ENCODE measurements around the gene SLC4A2.
"Not testable (repeated sequence)": the region's sequence is repeated elsewhere in the genome, so short reads cannot be mapped to it uniquely, and the experiment has no call there.

SLC4A2 gene

DNA sequence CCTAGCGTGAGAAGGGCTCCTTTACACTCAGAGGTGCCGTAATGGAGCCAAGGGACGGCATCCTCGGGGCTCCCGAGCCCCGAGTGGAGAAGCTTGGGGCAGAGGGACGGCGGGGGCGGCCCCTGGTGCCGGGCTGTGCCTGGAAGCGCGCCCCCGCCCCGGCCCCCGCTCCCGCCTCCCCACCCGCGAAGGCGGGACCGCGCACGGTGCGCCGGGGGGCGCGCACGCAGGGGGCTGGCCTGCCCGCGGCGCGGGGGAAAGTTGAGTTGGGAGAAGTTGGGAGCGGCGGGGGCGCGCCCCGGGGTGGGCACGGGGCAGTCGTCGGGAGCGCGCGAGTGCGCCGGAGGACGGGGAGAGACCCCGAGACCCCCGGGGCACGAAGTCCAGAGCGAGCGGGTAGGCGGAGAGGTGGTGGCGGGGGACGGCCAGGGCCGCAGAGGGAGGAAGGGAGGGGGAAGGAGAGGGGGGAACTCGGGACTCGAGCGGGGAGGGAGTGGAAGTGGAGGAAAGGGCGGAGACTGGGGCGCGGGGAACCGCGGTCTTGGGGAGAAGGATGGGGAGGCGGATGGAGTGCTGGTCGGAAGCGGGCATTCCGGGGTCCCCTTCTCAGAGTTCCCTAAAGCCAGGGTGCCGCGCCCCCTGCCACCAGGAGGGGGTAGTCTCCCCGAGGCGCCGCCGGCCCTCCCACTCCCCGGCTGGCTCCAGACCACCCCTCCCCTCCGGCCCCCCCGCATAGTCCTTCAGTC lies at the start of gene SLC4A2:
SLC4A2 (plus strand) TSS at position 223 of the 746 bp plus-strand sequence. CDS start 2,399 bp downstream, outside the sequence.
- DNase-seq (ENCODE audit: low read depth), result peak; percentile 61

GRCh38 chr7:151010037-151010306 lies 49.4 kb upstream of the SLC4A2 start:
- no peak for DNase-seq (ENCODE audit: low read depth)

DNA sequence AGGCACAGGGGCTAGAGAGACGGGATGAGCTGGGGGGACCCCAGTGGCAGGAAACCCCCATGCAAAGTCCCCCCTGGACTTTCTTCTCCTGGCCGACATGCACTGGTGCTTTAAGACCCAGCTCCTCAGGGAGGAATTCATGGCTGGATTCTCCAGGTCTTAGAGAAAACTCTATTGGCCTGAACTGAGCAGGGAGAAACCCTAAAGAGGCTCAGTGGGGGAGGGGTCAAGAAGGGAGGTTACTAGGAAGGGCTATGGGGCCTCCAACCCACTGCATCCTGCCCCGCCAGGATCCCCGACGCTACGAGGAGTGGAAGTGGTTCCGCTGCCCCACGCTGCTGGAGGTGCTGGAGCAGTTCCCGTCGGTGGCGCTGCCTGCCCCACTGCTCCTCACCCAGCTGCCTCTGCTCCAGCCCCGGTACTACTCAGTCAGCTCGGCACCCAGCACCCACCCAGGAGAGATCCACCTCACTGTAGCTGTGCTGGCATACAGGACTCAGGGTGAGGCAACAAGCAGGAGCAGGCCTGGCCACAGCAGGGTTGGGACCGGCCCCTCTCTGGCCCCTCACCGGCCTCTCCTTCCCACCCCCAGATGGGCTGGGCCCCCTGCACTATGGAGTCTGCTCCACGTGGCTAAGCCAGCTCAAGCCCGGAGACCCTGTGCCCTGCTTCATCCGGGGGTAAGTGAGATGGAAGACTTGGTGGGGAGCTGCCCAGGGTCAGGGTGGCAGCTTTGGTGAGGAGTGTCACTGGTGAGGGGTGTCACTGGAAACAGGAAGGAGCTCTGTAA lies 48.9 kb upstream of the SLC4A2 start:
- no peak for DNase-seq (ENCODE audit: low read depth)

- DNase-seq (ENCODE audit: low read depth), result no peak
Measured at GRCh38 chr7:151011097-151011409, 48.3 kb upstream of the SLC4A2 start.

DNA sequence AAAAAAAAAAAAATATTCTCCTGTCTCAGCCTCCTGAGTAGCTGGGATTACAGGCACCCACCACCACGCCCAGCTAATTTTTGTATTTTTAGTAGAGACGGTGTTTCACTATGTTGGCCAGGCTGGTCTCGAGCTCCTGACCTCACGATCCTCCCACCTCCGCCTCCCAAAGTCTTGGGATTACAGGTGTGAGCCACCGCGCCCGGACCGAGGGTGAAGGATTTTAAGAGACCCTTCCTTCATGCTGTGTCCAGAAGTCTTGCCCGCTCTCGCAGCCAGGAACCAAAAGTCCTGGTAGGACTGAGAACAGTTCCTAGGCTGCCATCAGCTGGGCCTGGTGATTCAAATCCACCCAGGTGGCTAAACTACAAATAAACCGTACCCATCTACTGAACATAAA lies 47.8 kb upstream of the SLC4A2 start:
- DNase-seq (ENCODE audit: low read depth), result not testable (repeated sequence)

DNA sequence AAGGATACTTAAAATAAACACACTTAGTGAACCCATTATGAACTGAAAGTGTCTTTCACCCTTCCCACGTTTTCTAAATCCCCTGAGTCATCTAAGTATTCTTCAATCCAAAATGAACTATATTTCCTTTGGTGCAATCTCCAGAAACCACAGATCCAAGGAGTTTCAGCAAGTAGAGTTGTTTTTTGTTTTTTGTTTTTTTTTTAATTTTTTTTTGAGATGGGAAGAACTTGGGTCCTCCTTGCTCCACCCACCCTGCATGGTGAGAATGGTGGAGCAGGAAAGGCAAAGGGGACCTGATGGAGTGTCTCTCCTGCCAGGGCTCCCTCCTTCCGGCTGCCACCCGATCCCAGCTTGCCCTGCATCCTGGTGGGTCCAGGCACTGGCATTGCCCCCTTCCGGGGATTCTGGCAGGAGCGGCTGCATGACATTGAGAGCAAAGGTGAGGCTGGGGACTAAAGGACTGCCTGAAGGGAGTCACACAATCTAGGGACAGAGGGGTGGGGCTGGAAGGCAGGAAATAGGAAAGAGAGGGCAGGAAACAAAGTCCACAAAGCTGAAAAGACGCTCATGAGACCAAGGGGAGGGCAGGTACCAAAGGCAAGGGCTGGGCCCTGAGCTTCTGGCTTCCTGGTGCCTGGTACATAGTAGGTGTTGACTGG lies 47.2 kb upstream of the SLC4A2 start:
- no peak for DNase-seq (ENCODE audit: low read depth)

- DNase-seq (ENCODE audit: low read depth), result no peak
Measured at GRCh38 chr7:151012911-151013347, 46.5 kb upstream of the SLC4A2 start.

GRCh38 chr7:151013356-151013732 lies 46.0 kb upstream of the SLC4A2 start:
- DNase-seq (ENCODE audit: low read depth), result no peak

DNA sequence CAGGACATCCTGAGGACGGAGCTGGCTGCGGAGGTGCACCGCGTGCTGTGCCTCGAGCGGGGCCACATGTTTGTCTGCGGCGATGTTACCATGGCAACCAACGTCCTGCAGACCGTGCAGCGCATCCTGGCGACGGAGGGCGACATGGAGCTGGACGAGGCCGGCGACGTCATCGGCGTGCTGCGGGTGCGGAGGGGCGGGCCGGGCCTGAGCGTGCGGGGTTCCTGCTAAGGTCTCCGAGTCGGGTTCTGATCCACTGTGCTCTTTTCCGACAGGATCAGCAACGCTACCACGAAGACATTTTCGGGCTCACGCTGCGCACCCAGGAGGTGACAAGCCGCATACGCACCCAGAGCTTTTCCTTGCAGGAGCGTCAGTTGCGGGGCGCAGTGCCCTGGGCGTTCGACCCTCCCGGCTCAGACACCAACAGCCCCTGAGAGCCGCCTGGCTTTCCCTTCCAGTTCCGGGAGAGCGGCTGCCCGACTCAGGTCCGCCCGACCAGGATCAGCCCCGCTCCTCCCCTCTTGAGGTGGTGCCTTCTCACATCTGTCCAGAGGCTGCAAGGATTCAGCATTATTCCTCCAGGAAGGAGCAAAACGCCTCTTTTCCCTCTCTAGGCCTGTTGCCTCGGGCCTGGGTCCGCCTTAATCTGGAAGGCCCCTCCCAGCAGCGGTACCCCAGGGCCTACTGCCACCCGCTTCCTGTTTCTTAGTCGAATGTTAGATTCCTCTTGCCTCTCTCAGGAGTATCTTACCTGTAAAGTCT lies 45.5 kb upstream of the SLC4A2 start:
- DNase-seq (ENCODE audit: low read depth), result peak; percentile 69

DNA sequence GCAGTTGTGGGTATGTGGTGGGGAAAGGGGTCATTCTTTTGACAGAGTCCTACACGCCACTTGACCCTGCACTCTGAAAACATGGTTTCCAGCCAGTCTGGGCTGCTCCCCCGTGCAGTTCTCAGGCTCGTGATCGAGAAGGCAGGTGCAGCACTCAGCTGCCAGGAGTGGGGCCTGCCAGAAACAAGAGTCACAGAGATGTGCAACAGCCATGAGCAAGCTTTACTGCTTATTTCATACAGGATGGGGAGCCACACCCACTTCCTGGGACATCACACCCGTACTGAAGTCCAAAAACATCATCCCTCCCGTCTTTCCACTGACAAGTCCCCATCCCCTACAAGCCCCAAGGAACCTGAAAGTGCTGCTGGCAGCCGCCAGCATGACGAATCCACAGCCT lies 44.4 kb upstream of the SLC4A2 start:
- no peak for DNase-seq (ENCODE audit: low read depth)

GRCh38 chr7:151015967-151016366 lies 43.4 kb upstream of the SLC4A2 start:
- no peak for DNase-seq (ENCODE audit: low read depth)

GRCh38 chr7:151016505-151016904 lies 42.9 kb upstream of the SLC4A2 start:
- DNase-seq (ENCODE audit: low read depth), result no peak

DNA sequence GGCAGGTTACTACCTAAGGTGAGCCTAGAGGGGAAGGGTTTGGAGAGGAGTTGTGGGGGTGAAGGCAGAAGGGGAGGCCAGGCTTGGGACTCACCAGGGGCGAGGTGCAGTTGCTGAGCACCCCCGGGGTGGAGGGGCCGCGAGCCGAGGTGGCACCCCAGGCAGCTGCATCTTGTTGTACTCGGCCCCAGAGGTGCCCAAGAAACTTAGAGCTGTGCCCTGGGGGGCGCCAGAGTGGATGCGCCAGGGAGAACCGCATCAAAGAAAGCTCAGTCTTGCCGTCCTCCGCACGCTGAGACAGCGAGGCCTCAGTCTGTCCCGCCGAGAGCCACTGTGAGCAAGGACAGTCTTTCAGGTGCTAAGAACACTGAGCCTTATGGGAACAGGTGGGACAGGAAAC lies 42.4 kb upstream of the SLC4A2 start:
- DNase-seq (ENCODE audit: low read depth), result no peak

DNA sequence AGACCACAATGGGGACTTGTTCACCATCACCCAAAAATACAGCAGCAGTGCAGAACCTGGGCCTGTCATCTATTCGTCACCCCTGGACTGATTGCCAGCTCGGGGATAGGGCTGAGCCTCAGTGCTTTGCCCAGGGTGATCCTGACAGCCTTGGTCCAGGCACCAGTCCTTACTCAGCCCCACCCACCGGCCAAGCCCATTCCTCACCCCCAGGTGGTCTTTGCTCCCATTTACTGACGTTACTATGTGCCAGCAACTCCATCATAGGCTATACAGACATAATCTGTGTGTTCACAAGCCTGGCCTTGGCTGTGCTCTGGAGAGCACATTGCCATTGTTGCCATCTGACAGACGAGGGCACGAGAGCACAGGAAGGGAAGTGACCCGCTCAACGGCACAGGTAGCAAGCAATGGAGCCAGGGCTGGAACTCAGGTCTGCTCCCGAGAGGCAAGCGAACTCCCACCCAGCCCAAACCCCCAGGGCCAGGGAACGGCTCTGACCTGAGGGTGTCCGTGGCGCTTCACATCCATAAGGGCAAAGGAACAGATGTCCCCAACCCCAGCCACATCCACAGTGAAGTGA lies 41.9 kb upstream of the SLC4A2 start:
- DNase-seq (ENCODE audit: low read depth), result no peak

DNA sequence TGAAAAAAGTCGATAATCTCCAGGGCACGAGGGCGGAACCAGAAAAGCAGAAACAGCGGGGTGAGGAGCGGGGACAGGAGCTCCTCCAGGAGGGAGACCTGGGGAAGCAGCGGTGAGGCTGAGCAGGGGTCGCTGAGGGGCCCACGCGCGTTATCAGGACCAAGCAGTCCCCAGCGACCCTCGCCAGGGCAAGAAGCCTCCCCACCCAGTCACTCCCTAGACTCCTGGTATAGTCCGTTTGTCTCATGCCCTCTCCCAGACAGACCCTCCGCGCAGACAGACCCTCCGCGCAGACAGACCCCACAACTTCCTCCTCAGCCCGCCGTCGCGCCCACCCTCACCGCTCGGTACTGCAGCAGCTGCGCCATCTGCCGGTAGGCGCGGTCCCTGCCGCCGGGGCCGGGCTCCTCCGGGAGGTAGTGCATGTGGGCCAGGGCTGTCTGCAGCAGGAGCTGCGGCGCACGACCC lies 41.4 kb upstream of the SLC4A2 start:
- DNase-seq (ENCODE audit: low read depth), result peak; percentile 72

GRCh38 chr7:151018421-151019129 lies 40.8 kb upstream of the SLC4A2 start:
- no peak for DNase-seq (ENCODE audit: low read depth)

DNA sequence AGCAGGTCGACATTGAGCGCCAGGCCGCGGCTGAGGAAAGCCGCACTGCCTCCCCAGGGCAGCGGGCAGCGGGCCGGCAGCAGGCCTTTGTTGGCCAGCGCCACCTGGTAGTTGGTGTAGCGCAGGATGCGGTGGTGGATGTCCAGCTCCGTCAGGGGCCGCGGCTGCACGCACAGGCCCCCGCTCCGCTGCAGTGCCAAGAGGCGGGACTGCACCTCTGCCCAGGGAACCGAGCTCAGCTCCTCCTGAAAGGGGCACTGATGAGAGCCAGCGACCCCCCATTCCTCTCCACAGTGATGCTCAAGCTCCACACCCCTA lies 40.3 kb upstream of the SLC4A2 start:
- DNase-seq (ENCODE audit: low read depth), result no peak

DNA sequence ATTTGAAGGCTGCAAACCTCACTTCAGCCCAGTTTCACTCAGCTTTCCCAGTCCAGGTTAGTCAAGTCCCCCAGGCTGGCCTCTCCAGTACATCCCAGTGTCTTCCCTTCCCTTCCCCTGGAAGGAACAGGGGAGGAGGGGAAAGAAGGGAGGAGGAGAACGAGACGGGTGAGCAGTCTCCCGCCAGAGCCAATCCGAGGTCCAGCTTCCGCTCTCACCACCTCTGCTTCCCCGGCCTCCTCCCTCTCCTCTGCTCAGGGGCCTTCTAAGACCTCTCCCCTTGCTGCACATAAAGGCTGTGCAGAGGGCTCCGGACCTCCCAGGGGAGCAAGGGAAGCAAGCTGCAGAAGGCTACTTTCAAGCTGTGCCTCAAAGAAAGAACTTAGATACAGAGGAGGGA lies 39.2 kb upstream of the SLC4A2 start:
- no peak for DNase-seq (ENCODE audit: low read depth)

GRCh38 chr7:151023232-151023631 lies 36.2 kb upstream of the SLC4A2 start:
- no peak for DNase-seq (ENCODE audit: low read depth)

- DNase-seq (ENCODE audit: low read depth), result no peak
Measured at GRCh38 chr7:151024435-151025056, 34.8 kb upstream of the SLC4A2 start, which contains the start of gene ATG9B. Gene ATG9B (minus strand): TSS chr7:151024494. CDS start chr7:151024423, 71 bp downstream.

Data from stimulated activated CD8-positive, alpha-beta memory T cell treated with anti-CD3 and anti-CD28 coated beads, Interleukin-4, amount 100 ng/mL, for 24 hours (primary cell).